Naive thymus-derived CD4-positive, alpha-beta T cell (primary cell): Measurements from ENCODE around the gene EIF4H. TPM values are rescaled to one million over a fixed set of nuclear protein-coding genes. Genes with fewer than 3 reads are reported as not detected.
A peak's percentile ranks its signal among the peaks of the same experiment; 100 is the strongest.

ENCODE experiments used
- ATAC-seq: fragments of 150-1000 bp; cut with Tn5 transposase; 2 replicates; pipeline ENCODE4 v1.10.0; 2021; ENCODE audit warnings: mild to moderate bottlenecking, moderate library complexity
- CTCF ChIA-PET: fragments of 350-600 bp; sonication (Branson Sonifier 250); formaldehyde crosslinking; loops from one replicate; lab custom pipeline; 2021; ENCODE audit warnings: antibody characterized with exemption; lab: Charles Lee
- POLR2A ChIA-PET: fragments of 350-600 bp; sonication (Branson Sonifier 250); formaldehyde crosslinking; loops from one replicate; lab custom pipeline; 2021; ENCODE audit warnings: antibody characterized with exemption, inconsistent platforms; lab: Charles Lee
- DNase-seq, 9 donors: peaks; one replicate each; pipeline versions ENCODE4 v3.0.0 to v3.0.0-alpha.2; 2020 to 2022; ENCODE audit warnings: mixed read lengths in 1 of 9
- H3K27ac ChIP-seq: one replicate; pipeline ENCODE4 v1.7.0; 2013; ENCODE audit warnings: mild to moderate bottlenecking, low read depth, low read length, moderate library complexity
- H3K27me3 ChIP-seq, 2 donors: one replicate each; pipeline ENCODE4 v1.7.0; 2013; ENCODE audit warnings: low read length in 2 of 2, mild to moderate bottlenecking in 2 of 2, moderate library complexity in 2 of 2; ENCODE audit not compliant: control insufficient read depth in 2 of 2, insufficient read depth in 2 of 2
- H3K36me3 ChIP-seq, 3 experiments: 1 replicate in 2 of 3; 2 replicates in 1 of 3; pipeline ENCODE4 v1.7.0; 2013; ENCODE audit warnings: low read length in 3 of 3, mild to moderate bottlenecking in 3 of 3, moderate library complexity in 1 of 3; ENCODE audit not compliant: insufficient read depth in 3 of 3, control insufficient read depth in 2 of 3
- H3K4me1 ChIP-seq, 2 donors: one replicate each; pipeline ENCODE4 v1.7.0; 2013; ENCODE audit warnings: low read length in 2 of 2, mild to moderate bottlenecking in 2 of 2, moderate library complexity in 1 of 2; ENCODE audit not compliant: control insufficient read depth in 2 of 2, insufficient read depth in 2 of 2
- H3K4me3 ChIP-seq: 2 replicates; pipeline ENCODE4 v1.7.0; 2013; ENCODE audit warnings: mild to moderate bottlenecking, low read length
- H3K9me3 ChIP-seq, 3 experiments: 1 replicate in 2 of 3; 2 replicates in 1 of 3; pipeline ENCODE4 v1.7.0; 2013; ENCODE audit warnings: low read length in 3 of 3; ENCODE audit not compliant: control insufficient read depth in 2 of 3
- H3K27ac Mint-ChIP-seq, 9 donors: one replicate each; pipeline ENCODE4 v1.8.0; 2020 to 2022; ENCODE audit warnings: mixed read lengths in 9 of 9, mild to moderate bottlenecking in 8 of 9, moderate library complexity in 5 of 9, inconsistent platforms in 2 of 9
- H3K27me3 Mint-ChIP-seq, 5 donors: one replicate each; pipeline ENCODE4 v1.8.0; 2021 to 2022; ENCODE audit warnings: mixed read lengths in 5 of 5, mild to moderate bottlenecking in 1 of 5
- H3K36me3 Mint-ChIP-seq, 5 donors: one replicate each; pipeline ENCODE4 v1.8.0; 2020 to 2022; ENCODE audit warnings: mixed read lengths in 5 of 5, mild to moderate bottlenecking in 3 of 5, inconsistent platforms in 1 of 5
- H3K4me1 Mint-ChIP-seq, 7 donors: one replicate each; pipeline ENCODE4 v1.8.0; 2020 to 2022; ENCODE audit warnings: mixed read lengths in 7 of 7, mild to moderate bottlenecking in 3 of 7, inconsistent platforms in 1 of 7
- H3K4me3 Mint-ChIP-seq, 10 donors: one replicate each; pipeline ENCODE4 v1.8.0; 2020 to 2022; ENCODE audit warnings: mild to moderate bottlenecking in 10 of 10, mixed read lengths in 10 of 10, moderate library complexity in 6 of 10, inconsistent platforms in 2 of 10
- H3K9me3 Mint-ChIP-seq, 11 donors: one replicate each; pipeline ENCODE4 v1.8.0; 2020 to 2022; ENCODE audit warnings: mixed read lengths in 11 of 11, mild to moderate bottlenecking in 4 of 11, inconsistent platforms in 1 of 11, moderate library complexity in 1 of 11
- intact Hi-C, 2 donors: fragments of 100-400 bp; cut with micrococcal nuclease; formaldehyde crosslinking; loops; one replicate each; pipeline ENCODE4 v1.15.1; 2023
- polyA plus RNA-seq, 2 donors: library from polyadenylated mRNA; unstranded; fragments of 300-500 nt; fragmentation: Illumina TruSeq; gene quantifications; one replicate each; pipeline ENCODE4 v1.2.3, GENCODE V29; 2021
- total RNA-seq, 6 experiments: library from RNA in 5 of 6; stranded (reverse) in 5 of 6; gene quantifications; 1 replicate in 5 of 6; 2 replicates in 1 of 6; pipeline ENCODE4 v1.2.3 and lab custom pipeline; 2021 to 2026

The EIF4H gene
- 100 to 1,000 TPM; 163 to 284 (median 223) TPM for total RNA-seq
- polyA plus RNA-seq = 100 to 1,000 TPM; 256 to 280 TPM
- 328 reads per million, percentile 96 among the genes with 10 or more reads in this experiment for total RNA-seq (lab: John Stamatoyannopoulos, UW)

DNA sequence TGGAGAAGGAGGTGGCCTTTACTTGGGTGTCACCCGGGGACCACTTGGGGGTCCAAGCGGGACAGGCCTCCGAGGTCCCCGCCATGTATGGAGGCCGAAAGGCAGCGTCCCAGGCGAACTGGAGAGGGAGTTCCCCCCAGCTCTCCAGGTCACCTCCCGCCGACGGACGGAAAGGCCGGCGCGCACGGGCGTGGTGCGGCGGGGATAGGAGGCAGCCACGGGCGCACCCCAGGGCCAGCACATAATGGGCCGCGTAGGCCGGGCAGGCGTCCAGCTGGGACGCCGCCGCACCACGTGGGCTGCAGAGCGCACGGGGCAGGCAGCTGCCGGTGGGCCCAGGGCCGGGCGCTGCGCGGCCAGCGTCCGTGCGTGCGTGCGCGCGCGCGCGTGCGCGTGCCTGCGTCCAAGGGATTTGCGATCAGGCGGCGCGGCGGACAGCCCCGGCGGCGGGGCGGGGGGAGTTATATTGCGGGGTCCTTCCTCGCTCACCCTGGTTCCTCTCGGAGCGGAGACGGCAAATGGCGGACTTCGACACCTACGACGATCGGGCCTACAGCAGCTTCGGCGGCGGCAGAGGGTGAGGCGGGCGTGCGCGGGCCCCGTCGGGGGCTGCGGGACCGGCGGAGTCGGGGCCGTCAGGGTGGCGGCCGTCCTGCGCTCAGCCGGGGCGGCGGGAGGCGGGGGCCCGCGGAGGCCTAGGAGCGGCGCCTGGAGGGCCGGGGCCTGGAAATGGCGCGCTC is at the start of gene EIF4H:
TSS of gene EIF4H (plus strand) at position 491 of the 740 bp plus-strand sequence. CDS start at position 519, 28 bp downstream.
- peaks cover 41 to 43% of the 10 kb centered on the region in 2 donors for H3K4me1 ChIP-seq
- H3K27me3 ChIP-seq = no peaks in the 10 kb centered on the region
- peak; percentile 97 for ATAC-seq
- peak within 1 kb of the TSS; percentile 99 for H3K27ac ChIP-seq
- DNase-seq = peak; percentile 90 to 97 (median 95)
- Mint-ChIP-seq H3K4me3 (peak within 1 kb of the TSS; percentile 86 to 98 (median 92)), H3K27me3 (no peaks in the 10 kb centered on the region), H3K9me3 (no peaks in the 10 kb centered on the region), H3K36me3 (peaks cover 0 to 19% (median 10%) of the 10 kb centered on the region in 5 donors), H3K27ac (peak within 1 kb of the TSS; percentile 88 to 97 (median 94)), H3K4me1 (peaks cover 32 to 57% (median 47%) of the 10 kb centered on the region in 7 donors)
- intact Hi-C loops = loop anchor here (1.0 to 10.0 kb wide), 12 partner anchors 9 to 1743 kb away; partner anchors contain the start of genes CLIP2 (in 2 of the 2), GTF2I (in 2 of the 2), RFC2 (in 2 of the 2) and HIP1 (in 1 of the 2)
- no peaks in the 10 kb centered on the region for H3K9me3 ChIP-seq
- peaks cover 0 to 10% (median 0%) of the 10 kb centered on the region in 3 experiments for H3K36me3 ChIP-seq
- POLR2A ChIA-PET = interaction anchor here (0.9 to 3.3 kb wide), 12 partner anchors 9 to 485 kb away, joined by 3 to 32 read pairs (median 5); partner anchors contain the start of genes LIMK1 and RFC2
- CTCF ChIA-PET = interaction anchor here (0.6 kb wide), 1 partner anchor 107 kb away, joined by 4 read pairs; no protein-coding TSS in a partner anchor
- H3K4me3 ChIP-seq = peak within 1 kb of the TSS; percentile 87

DNA sequence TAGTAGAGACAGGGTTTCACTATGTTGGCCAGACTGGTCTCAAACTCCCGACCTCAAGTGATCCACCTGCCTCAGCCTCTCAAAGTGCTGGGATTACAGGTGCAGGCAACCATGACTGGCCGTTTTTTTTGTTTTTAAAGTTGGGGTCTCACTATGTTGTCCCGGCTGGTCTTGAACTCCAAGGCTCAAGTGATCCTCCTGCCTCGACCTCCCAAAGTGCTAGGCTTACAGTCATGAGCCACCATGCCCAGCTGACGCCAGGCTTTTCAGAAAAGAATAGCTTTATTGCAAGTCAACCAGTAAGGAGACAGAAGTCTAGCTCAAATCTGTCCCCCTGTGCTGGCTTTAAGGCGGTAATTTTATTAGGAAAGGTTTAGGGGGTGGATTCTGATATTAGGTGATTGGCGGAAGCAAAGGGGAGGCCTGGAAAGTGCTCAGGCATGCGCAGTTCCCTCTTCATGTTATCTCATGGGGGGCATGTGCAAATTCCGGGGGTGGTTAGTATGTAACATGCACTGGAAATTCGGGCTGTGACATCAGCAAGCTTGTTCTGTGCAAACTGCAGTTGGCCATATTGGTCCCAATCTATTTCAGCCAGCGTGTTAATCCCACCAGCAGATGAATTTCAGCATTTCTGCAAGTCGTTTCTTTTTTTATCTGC is 47.8 kb upstream of the EIF4H start:
- no peak for ATAC-seq
- H3K27me3 ChIP-seq = no peaks in the 10 kb centered on the region
- Mint-ChIP-seq H3K4me3 (no peak overlapping the region), H3K9me3 (no peaks in the 10 kb centered on the region), H3K4me1 (no peaks in the 10 kb centered on the region), H3K27me3 (no peaks in the 10 kb centered on the region), H3K27ac (no peak overlapping the region), H3K36me3 (peaks cover 0 to 6% (median 2%) of the 10 kb centered on the region in 5 donors)
- intact Hi-C loops = no loop called here
- no peak overlapping the region for H3K27ac ChIP-seq
- peaks cover 0 to 7% (median 0%) of the 10 kb centered on the region in 3 experiments for H3K36me3 ChIP-seq
- H3K9me3 ChIP-seq = no peaks in the 10 kb centered on the region
- H3K4me1 ChIP-seq = no peaks in the 10 kb centered on the region
- H3K4me3 ChIP-seq = no peak overlapping the region
- no peak for DNase-seq
- POLR2A ChIA-PET = no interaction called here
- CTCF ChIA-PET = no interaction called here

DNA sequence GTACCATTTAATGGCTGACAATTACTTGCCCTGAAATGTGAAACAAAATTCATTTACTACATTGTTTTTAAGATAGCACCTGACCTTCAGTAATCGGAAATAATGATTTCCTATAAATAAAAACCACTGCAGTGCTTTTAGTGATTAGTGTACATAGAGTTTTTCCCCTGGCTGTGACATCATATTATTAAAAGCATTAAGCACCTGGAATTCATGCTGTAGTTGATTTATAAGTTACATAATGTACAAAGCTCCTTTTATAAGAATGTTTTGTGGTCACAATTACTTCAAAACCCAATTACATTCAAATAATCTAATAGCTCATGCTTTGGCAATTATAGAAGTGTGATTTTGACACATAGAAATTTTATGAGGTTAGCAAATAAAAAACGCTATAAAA is 44.3 kb upstream of the EIF4H start:
- H3K4me1 ChIP-seq = no peaks in the 10 kb centered on the region
- no peaks in the 10 kb centered on the region for H3K9me3 ChIP-seq
- peaks cover 0 to 8% (median 0%) of the 10 kb centered on the region in 7 donors for H3K4me1 Mint-ChIP-seq
- ChIA-PET CTCF (no interaction called here), POLR2A (no interaction called here)
- peaks cover 0 to 5% (median 0%) of the 10 kb centered on the region in 5 donors for H3K27me3 Mint-ChIP-seq
- no peak for DNase-seq
- intact Hi-C loops = loop anchor here in 1 of 2 donors (5.0 kb wide), 1 partner anchor 48 kb away; the partner anchor contains the start of gene LIMK1
- H3K36me3 Mint-ChIP-seq = no peaks in the 10 kb centered on the region
- no peak overlapping the region for H3K4me3 ChIP-seq
- no peaks in the 10 kb centered on the region for H3K27me3 ChIP-seq
- H3K9me3 Mint-ChIP-seq = no peaks in the 10 kb centered on the region
- no peak for ATAC-seq
- H3K4me3 Mint-ChIP-seq = no peak overlapping the region
- H3K27ac ChIP-seq = no peak overlapping the region
- H3K36me3 ChIP-seq = no peaks in the 10 kb centered on the region
- H3K27ac Mint-ChIP-seq = no peak overlapping the region

DNA sequence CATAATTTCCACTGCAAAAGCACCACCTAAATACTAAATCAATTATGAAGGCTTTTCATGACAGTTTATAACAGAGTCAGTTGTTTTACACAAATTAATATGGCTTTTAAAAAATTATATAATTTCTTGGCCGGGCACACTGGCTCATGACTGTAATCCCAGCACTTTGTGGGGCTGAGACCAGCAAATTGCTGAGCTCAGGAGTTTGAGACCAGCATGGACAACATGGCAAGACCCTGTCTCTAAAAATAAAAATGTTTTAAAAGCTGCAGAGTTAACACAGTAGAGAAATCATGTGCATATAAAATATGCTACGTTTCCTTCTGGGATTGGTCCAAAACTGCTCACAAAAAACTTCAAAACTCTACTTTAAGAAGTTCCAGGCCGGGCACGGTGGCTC is 43.6 kb upstream of the EIF4H start:
- intact Hi-C loops = loop anchor here in 1 of 2 donors (5.0 kb wide), 1 partner anchor 48 kb away; the partner anchor contains the start of gene LIMK1
- Histone ChIP-seq H3K36me3 (no peaks in the 10 kb centered on the region), H3K27ac (no peak overlapping the region), H3K4me1 (no peaks in the 10 kb centered on the region), H3K4me3 (no peak overlapping the region), H3K27me3 (no peaks in the 10 kb centered on the region), H3K9me3 (no peaks in the 10 kb centered on the region)
- peaks cover 0 to 5% (median 0%) of the 10 kb centered on the region in 5 donors for H3K27me3 Mint-ChIP-seq
- no peaks in the 10 kb centered on the region for H3K36me3 Mint-ChIP-seq
- H3K9me3 Mint-ChIP-seq = no peaks in the 10 kb centered on the region
- H3K4me3 Mint-ChIP-seq = no peak overlapping the region
- no peak overlapping the region for H3K27ac Mint-ChIP-seq
- ATAC-seq (no peak), DNase-seq (no peak)
- peaks cover 0 to 8% (median 0%) of the 10 kb centered on the region in 7 donors for H3K4me1 Mint-ChIP-seq
- ChIA-PET CTCF (no interaction called here), POLR2A (no interaction called here)

GRCh38 chr7:74134117-74134620 is 40.0 kb upstream of the EIF4H start:
- no peaks in the 10 kb centered on the region for H3K36me3 ChIP-seq
- no peaks in the 10 kb centered on the region for H3K9me3 ChIP-seq

GRCh38 chr7:74138334-74138867 is 35.8 kb upstream of the EIF4H start:
- H3K4me1 Mint-ChIP-seq = peaks cover 0 to 11% (median 0%) of the 10 kb centered on the region in 7 donors
- ChIA-PET CTCF (no interaction called here), POLR2A (no interaction called here)
- H3K4me3 Mint-ChIP-seq = no peak overlapping the region
- peak overlapping the region in 1 of 9 donors; percentile 52 for H3K27ac Mint-ChIP-seq
- peaks cover 0 to 1% (median 0%) of the 10 kb centered on the region in 11 donors for H3K9me3 Mint-ChIP-seq
- Histone ChIP-seq H3K27me3 (no peaks in the 10 kb centered on the region), H3K36me3 (no peaks in the 10 kb centered on the region), H3K4me1 (no peaks in the 10 kb centered on the region), H3K27ac (no peak overlapping the region), H3K4me3 (no peak overlapping the region), H3K9me3 (no peaks in the 10 kb centered on the region)
- no peak for ATAC-seq
- no peaks in the 10 kb centered on the region for H3K36me3 Mint-ChIP-seq
- DNase-seq = no peak
- intact Hi-C loops = no loop called here
- peaks cover 0 to 5% (median 0%) of the 10 kb centered on the region in 5 donors for H3K27me3 Mint-ChIP-seq

More at GRCh38 chr7:74134117-74134620, 40.0 kb upstream of the EIF4H start:
- no peak overlapping the region for H3K4me3 Mint-ChIP-seq
- no peaks in the 10 kb centered on the region for H3K36me3 Mint-ChIP-seq
- peaks cover 0 to 5% (median 0%) of the 10 kb centered on the region in 5 donors for H3K27me3 Mint-ChIP-seq
- peak overlapping the region in 1 of 9 donors; percentile 31 for H3K27ac Mint-ChIP-seq
- ChIA-PET CTCF (no interaction called here), POLR2A (no interaction called here)
- no peak overlapping the region for H3K4me3 ChIP-seq
- intact Hi-C loops = loop anchor here in 1 of 2 donors (5.0 kb wide), 1 partner anchor 52 kb away; the partner anchor contains the start of gene LIMK1
- no peaks in the 10 kb centered on the region for H3K27me3 ChIP-seq
- H3K4me1 ChIP-seq = no peaks in the 10 kb centered on the region
- ATAC-seq = peak; percentile 71
- no peak for DNase-seq
- H3K4me1 Mint-ChIP-seq = peaks cover 0 to 8% (median 0%) of the 10 kb centered on the region in 7 donors
- H3K27ac ChIP-seq = no peak overlapping the region
- H3K9me3 Mint-ChIP-seq = no peaks in the 10 kb centered on the region
